GM23338 (cell line): ENCODE data around the gene TRABD. TPM values are rescaled to one million over a fixed set of nuclear protein-coding genes. Genes with fewer than 3 reads are reported as not detected.

ENCODE experiments used
- ATAC-seq: fragments of 200-7000 bp; cut with Tn5 transposase; 3 replicates; pipeline ENCODE4 v1.9.1; 2020
- DNase-seq: peaks from one replicate; pipeline ENCODE4 v3.0.0-alpha.2; 2015; ENCODE audit warnings: low spot score
- H2AFZ ChIP-seq: fragments of 200-600 bp; sonication (generic); 2 replicates; pipeline ENCODE4 v1.8.0; 2016; ENCODE audit warnings: antibody characterized with exemption, mild to moderate bottlenecking, moderate library complexity
- H3F3A ChIP-seq: fragments of 200-600 bp; sonication (generic); replicated peaks from 2 replicates; pipeline ENCODE4 v1.8.0; 2017; ENCODE audit warnings: antibody characterized with exemption, mixed run types, low read depth
- H3K27ac ChIP-seq: fragments of 200-600 bp; sonication (generic); 2 replicates; pipeline ENCODE4 v1.6.1; 2016; ENCODE audit warnings: low read depth
- H3K27me3 ChIP-seq: fragments of 200-600 bp; sonication (generic); 2 replicates; pipeline ENCODE4 v1.8.0; 2016; ENCODE audit warnings: mild to moderate bottlenecking, mixed run types, moderate library complexity; ENCODE audit not compliant: insufficient read depth
- H3K36me3 ChIP-seq: fragments of 200-600 bp; sonication (generic); 2 replicates; pipeline ENCODE4 v1.8.0; 2016; ENCODE audit warnings: mild to moderate bottlenecking; ENCODE audit not compliant: insufficient read depth
- H3K4me1 ChIP-seq: fragments of 200-600 bp; sonication (generic); 2 replicates; pipeline ENCODE4 v1.8.0; 2016; ENCODE audit warnings: mild to moderate bottlenecking, moderate library complexity; ENCODE audit not compliant: insufficient read depth
- H3K4me2 ChIP-seq: fragments of 200-600 bp; sonication (generic); 2 replicates; pipeline ENCODE4 v1.7.1; 2017; ENCODE audit warnings: mixed run types
- H3K4me3 ChIP-seq: fragments of 200-600 bp; sonication (generic); 2 replicates; pipeline ENCODE4 v1.6.1; 2016; ENCODE audit warnings: mixed run types
- H3K79me2 ChIP-seq: fragments of 200-600 bp; sonication (generic); replicated peaks from 2 replicates; pipeline ENCODE4 v1.8.0; 2017; ENCODE audit warnings: mild to moderate bottlenecking; ENCODE audit not compliant: insufficient read depth
- H3K9me2 ChIP-seq: fragments of 200-600 bp; sonication (generic); 2 replicates; pipeline ENCODE4 v1.8.0; 2017; ENCODE audit not compliant: insufficient read depth
- H4K20me1 ChIP-seq: fragments of 200-600 bp; sonication (generic); replicated peaks from 2 replicates; pipeline ENCODE4 v1.8.0; 2017; ENCODE audit warnings: mild to moderate bottlenecking; ENCODE audit not compliant: insufficient read depth
- H3K27ac Mint-ChIP-seq: 2 replicates; pipeline ENCODE4 v1.8.0; 2020; ENCODE audit warnings: inconsistent platforms, mild to moderate bottlenecking, moderate library complexity, mixed read lengths
- H3K27me3 Mint-ChIP-seq: 3 replicates; pipeline ENCODE4 v1.8.0; 2022; ENCODE audit warnings: low read depth, mild to moderate bottlenecking, moderate library complexity, mixed read lengths, inconsistent platforms; ENCODE audit not compliant: insufficient read depth, poor library complexity
- H3K36me3 Mint-ChIP-seq: 3 replicates; pipeline ENCODE4 v1.8.0; 2021; ENCODE audit warnings: low read depth, mild to moderate bottlenecking, inconsistent platforms, moderate library complexity, mixed read lengths
- H3K4me1 Mint-ChIP-seq: 3 replicates; pipeline ENCODE4 v1.8.0; 2020; ENCODE audit warnings: mild to moderate bottlenecking, inconsistent platforms, mixed read lengths
- H3K4me3 Mint-ChIP-seq: 3 replicates; pipeline ENCODE4 v1.8.0; 2021; ENCODE audit warnings: moderate library complexity, mild to moderate bottlenecking, inconsistent platforms, mixed read lengths
- H3K9me3 Mint-ChIP-seq: 3 replicates; pipeline ENCODE4 v1.8.0; 2020; ENCODE audit warnings: moderate library complexity, mild to moderate bottlenecking, inconsistent platforms, mixed read lengths
- CREB1 ChIP-seq: fragments of 250-450 bp; sonication (Bioruptor Pico); IDR thresholded peaks from 2 replicates; pipeline ENCODE4 v1.5.0; 2020; ENCODE audit warnings: low read depth, mild to moderate bottlenecking, moderate library complexity
- CTCF ChIP-seq, 2 experiments: fragments of 200-600 bp in 1 of 2; sonication (generic) in 1 of 2; conservative IDR thresholded peaks; 2 replicates each; pipeline versions ENCODE4 v1.5.1 to v1.6.1; 2016 to 2017; ENCODE audit warnings: antibody characterized with exemption in 2 of 2, low read depth in 2 of 2, mild to moderate bottlenecking in 2 of 2, moderate library complexity in 1 of 2
- EZH2phosphoT487 ChIP-seq: fragments of 200-600 bp; sonication (generic); IDR thresholded peaks from one replicate; pipeline ENCODE4 v1.8.1; 2018; ENCODE audit warnings: antibody characterized with exemption; ENCODE audit not compliant: unreplicated experiment
- JUNB ChIP-seq: IDR thresholded peaks from one replicate; pipeline ENCODE4 v1.6.1; 2016; ENCODE audit warnings: antibody characterized with exemption; ENCODE audit not compliant: unreplicated experiment
- NANOG ChIP-seq: IDR thresholded peaks from 2 replicates; pipeline ENCODE4 v1.6.1; 2016; ENCODE audit warnings: antibody characterized with exemption, borderline replicate concordance
- ZNF114 ChIP-seq: fragments of 250-450 bp; sonication (Bioruptor Pico); IDR thresholded peaks from 2 replicates; pipeline ENCODE4 v1.5.0; 2020; ENCODE audit warnings: mild to moderate bottlenecking, moderate library complexity
- ZNF331 ChIP-seq: fragments of 250-450 bp; sonication (Bioruptor Pico); IDR thresholded peaks from 2 replicates; pipeline ENCODE4 v1.5.0; 2020; ENCODE audit warnings: low read depth, mild to moderate bottlenecking, moderate library complexity
- ZNF462 ChIP-seq: fragments of 250-450 bp; sonication (Bioruptor Pico); IDR thresholded peaks from 2 replicates; pipeline ENCODE4 v1.5.0; 2020; ENCODE audit warnings: mild to moderate bottlenecking, moderate library complexity
- polyA plus RNA-seq: library from polyadenylated mRNA; unstranded; fragments of >200 nt; fragmentation: Nextera tagmentation; extraction: Ambion mirVana; gene quantifications from 2 replicates; pipeline ENCODE4 v1.2.1, GENCODE V29; 2016
- total RNA-seq: library from RNA; depleted of rRNA; stranded (reverse); fragments of >200 nt; shearing (Covaris generic); gene quantifications from 2 replicates; pipeline ENCODE4 v1.2.3, GENCODE V29; 2014
- TF ChIP-seq, protein P1 (sequence below): IDR thresholded peaks from 2 replicates; pipeline ENCODE4 v1.6.1; 2016; ENCODE audit warnings: antibody characterized with exemption
- TF ChIP-seq, protein P2 (sequence below): IDR thresholded peaks from one replicate; pipeline ENCODE4 v1.6.1; 2018; ENCODE audit warnings: antibody characterized with exemption; ENCODE audit not compliant: unreplicated experiment

TRABD gene
- total and polyA plus RNA-seq, 2 experiments from 2014 or later, result 44.1 to 66.1 TPM

DNA sequence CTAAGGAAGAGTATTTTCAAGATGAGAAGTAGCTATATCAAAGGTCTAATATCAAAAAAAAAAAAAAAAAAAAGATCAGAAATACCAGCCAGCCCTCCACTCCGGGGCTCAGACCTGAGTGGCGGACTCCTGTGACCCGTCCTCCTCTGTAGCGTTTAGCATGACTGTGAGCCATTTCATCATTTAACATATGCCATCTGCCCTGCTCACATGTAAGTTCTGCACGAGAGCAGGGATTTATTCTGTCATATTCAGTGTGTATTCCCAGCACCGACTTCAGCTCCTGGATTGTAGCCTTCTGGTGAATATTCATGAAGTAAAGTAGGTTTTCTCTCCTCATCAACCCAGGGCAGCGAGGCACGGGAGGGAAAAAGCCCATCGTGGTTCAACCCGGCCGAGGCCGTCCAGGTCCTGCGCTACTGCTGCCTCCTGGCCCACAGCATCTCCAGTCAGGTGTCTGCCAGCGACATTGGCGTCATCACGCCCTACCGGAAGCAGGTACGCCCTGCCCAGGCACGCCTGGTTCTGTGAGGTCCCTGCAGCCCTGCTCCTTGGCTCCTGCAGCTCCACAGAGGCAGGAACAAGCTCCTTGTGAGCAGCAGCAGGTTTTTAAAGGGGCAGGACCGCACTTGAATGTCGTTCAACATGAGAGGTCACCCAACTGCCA lies 27.9 kb upstream of the TRABD start:
- Mint-ChIP-seq H3K4me1 (peaks cover 14% of the 10 kb centered on the region), H3K9me3 (no peaks in the 10 kb centered on the region), H3K36me3 (no peaks in the 10 kb centered on the region), H3K4me3 (no peak overlapping the region), H3K27me3 (peaks cover 6% of the 10 kb centered on the region), H3K27ac (no peak overlapping the region)
- H3K27ac ChIP-seq, result no peak overlapping the region
- DNase-seq (no peak), ATAC-seq (no peak)
- no peaks in the 10 kb centered on the region for H3K36me3 ChIP-seq
- H3K79me2 ChIP-seq, result no peaks in the 10 kb centered on the region
- no peaks in the 10 kb centered on the region for H3K9me2 ChIP-seq
- H3K4me3 ChIP-seq, result no peak overlapping the region
- no peak overlapping the region for H3K4me2 ChIP-seq
- peak overlapping the region; percentile 59 for H2AFZ ChIP-seq
- TF ChIP-seq EZH2phosphoT487 (no peak), JUNB (no peak), ZNF462 (CRISPR knock-in tag) (no peak), CTCF (conservative IDR thresholded peaks at IDR 0.05; ENCODE audit: low read depth in 2 of 2) (no peak), ZNF331 (CRISPR knock-in tag) (no peak), ZNF114 (CRISPR knock-in tag) (no peak), CREB1 (CRISPR knock-in tag) (no peak), NANOG (no peak)
- TF ChIP-seq, protein P1, sequence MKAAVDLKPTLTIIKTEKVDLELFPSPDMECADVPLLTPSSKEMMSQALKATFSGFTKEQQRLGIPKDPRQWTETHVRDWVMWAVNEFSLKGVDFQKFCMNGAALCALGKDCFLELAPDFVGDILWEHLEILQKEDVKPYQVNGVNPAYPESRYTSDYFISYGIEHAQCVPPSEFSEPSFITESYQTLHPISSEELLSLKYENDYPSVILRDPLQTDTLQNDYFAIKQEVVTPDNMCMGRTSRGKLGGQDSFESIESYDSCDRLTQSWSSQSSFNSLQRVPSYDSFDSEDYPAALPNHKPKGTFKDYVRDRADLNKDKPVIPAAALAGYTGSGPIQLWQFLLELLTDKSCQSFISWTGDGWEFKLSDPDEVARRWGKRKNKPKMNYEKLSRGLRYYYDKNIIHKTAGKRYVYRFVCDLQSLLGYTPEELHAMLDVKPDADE, result no peak
- TF ChIP-seq, protein P2, sequence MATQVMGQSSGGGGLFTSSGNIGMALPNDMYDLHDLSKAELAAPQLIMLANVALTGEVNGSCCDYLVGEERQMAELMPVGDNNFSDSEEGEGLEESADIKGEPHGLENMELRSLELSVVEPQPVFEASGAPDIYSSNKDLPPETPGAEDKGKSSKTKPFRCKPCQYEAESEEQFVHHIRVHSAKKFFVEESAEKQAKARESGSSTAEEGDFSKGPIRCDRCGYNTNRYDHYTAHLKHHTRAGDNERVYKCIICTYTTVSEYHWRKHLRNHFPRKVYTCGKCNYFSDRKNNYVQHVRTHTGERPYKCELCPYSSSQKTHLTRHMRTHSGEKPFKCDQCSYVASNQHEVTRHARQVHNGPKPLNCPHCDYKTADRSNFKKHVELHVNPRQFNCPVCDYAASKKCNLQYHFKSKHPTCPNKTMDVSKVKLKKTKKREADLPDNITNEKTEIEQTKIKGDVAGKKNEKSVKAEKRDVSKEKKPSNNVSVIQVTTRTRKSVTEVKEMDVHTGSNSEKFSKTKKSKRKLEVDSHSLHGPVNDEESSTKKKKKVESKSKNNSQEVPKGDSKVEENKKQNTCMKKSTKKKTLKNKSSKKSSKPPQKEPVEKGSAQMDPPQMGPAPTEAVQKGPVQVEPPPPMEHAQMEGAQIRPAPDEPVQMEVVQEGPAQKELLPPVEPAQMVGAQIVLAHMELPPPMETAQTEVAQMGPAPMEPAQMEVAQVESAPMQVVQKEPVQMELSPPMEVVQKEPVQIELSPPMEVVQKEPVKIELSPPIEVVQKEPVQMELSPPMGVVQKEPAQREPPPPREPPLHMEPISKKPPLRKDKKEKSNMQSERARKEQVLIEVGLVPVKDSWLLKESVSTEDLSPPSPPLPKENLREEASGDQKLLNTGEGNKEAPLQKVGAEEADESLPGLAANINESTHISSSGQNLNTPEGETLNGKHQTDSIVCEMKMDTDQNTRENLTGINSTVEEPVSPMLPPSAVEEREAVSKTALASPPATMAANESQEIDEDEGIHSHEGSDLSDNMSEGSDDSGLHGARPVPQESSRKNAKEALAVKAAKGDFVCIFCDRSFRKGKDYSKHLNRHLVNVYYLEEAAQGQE, result no peak
- H3K27me3 ChIP-seq, result no peaks in the 10 kb centered on the region
- no peaks in the 10 kb centered on the region for H4K20me1 ChIP-seq
- H3K4me1 ChIP-seq, result no peaks in the 10 kb centered on the region; the same call in 1 of the 2 replicates
- no peaks in the 10 kb centered on the region for H3F3A ChIP-seq
